ENCODE measurements around the gene ATP9A.

ATP9A gene

DNA sequence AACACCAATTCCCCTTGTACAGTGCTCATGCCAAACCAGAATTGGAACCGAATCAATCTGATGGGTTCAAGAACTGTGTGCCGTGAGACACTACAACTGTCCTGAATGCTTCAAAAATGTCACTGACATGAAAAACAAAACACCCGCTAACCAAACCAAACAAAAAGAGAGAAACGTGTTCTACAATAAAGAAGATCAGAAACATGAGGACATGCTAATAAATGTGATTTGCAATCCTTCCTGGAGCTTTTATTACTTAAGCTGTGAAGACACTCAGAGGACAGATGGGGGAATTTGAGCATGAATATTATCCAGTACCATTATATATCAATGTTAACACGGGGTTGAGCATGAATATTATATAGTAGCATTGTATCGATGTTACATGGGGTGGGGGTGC is 153.5 kb downstream of the ATP9A start:
- no peak for DNase-seq (ENCODE audit: low read depth)
- TF ChIP-seq, protein P1, sequence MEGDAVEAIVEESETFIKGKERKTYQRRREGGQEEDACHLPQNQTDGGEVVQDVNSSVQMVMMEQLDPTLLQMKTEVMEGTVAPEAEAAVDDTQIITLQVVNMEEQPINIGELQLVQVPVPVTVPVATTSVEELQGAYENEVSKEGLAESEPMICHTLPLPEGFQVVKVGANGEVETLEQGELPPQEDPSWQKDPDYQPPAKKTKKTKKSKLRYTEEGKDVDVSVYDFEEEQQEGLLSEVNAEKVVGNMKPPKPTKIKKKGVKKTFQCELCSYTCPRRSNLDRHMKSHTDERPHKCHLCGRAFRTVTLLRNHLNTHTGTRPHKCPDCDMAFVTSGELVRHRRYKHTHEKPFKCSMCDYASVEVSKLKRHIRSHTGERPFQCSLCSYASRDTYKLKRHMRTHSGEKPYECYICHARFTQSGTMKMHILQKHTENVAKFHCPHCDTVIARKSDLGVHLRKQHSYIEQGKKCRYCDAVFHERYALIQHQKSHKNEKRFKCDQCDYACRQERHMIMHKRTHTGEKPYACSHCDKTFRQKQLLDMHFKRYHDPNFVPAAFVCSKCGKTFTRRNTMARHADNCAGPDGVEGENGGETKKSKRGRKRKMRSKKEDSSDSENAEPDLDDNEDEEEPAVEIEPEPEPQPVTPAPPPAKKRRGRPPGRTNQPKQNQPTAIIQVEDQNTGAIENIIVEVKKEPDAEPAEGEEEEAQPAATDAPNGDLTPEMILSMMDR (IDR thresholded peaks at IDR 0.05; ENCODE audit: low read depth, low read length, missing control alignments), result no peak
- H3K4me3 ChIP-seq (ENCODE audit: low read depth, low read length), result no peak overlapping the region

DNA sequence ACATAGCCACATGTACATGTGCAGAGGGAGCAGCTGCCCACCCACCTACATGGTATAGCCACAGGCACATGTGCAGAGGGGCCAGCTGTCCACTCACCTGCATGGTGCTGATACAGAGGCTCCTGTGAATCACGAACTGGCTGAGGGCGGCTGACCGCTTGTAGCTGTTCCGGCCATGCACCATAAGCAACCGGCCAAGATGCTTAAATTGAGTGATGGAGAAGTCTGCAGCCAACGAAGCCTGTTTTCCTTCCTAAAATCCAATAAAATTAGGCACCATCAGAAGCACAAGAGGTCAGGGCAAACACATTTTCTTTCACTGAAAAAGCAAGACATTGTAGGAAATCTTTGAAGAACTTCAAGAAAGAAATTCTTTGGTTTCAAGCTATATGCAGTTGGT is 154.6 kb downstream of the ATP9A start:
- H3K4me3 ChIP-seq (ENCODE audit: low read depth, low read length), result no peak overlapping the region
- no peak for DNase-seq (ENCODE audit: low read depth)
- TF ChIP-seq, protein P1 (IDR thresholded peaks at IDR 0.05; ENCODE audit: low read depth, low read length, missing control alignments), result no peak

- H3K4me3 ChIP-seq (ENCODE audit: low read depth, low read length), result no peak overlapping the region
- TF ChIP-seq, protein P1 (IDR thresholded peaks at IDR 0.05; ENCODE audit: low read depth, low read length, missing control alignments), result no peak
- DNase-seq (ENCODE audit: low read depth), result no peak
Observed at GRCh38 chr20:51612896-51613295, 155.3 kb downstream of the ATP9A start.

- H3K4me3 ChIP-seq (ENCODE audit: low read depth, low read length), result no peak overlapping the region
- DNase-seq (ENCODE audit: low read depth), result no peak
- TF ChIP-seq, protein P1 (IDR thresholded peaks at IDR 0.05; ENCODE audit: low read depth, low read length, missing control alignments), result no peak
Observed at GRCh38 chr20:51611625-51611890, 156.6 kb downstream of the ATP9A start.

DNA sequence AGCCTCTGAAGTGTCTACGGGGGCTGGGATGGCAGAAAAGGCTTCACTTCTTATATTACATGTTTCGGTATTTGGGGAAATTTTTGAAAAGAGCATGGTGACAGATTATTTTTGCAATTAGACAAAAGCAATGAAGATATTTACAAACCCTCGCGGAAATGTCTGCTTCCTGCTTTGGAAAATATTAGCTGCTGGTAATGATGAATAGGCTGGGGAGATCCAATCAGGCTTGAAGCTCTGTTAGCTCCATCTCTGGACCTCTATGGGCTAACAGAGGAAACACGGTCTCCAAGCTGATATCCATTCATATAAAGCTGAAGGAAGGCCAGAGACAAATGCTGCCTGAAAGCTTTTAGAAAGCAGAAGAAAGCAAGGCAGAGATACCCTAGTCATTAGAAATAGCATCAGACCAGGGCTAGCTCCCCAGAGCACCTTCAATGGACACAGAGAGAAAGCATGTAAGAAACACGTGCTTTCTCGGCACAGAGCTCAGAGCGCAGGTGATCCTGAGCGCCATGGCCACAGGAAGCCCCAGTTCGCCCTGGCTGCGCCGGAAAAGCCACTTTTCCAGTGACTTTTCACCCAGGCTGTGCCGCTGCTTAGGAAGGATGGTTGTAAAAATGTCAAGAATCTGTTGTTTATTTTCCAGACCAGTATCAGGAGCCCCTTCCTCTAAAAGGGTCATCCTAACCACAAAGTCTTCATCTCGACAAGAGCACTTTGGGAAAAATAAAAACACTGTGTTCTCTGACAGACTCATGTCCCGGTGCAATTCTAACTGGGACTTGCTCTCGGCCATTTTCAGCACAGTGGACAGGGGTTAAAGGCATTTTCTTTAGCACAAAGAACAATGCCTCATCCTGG is 157.2 kb downstream of the ATP9A start:
- TF ChIP-seq, protein P1 (IDR thresholded peaks at IDR 0.05; ENCODE audit: low read depth, low read length, missing control alignments), result no peak
- H3K4me3 ChIP-seq (ENCODE audit: low read depth, low read length), result no peak overlapping the region
- no peak for DNase-seq (ENCODE audit: low read depth)

GRCh38 chr20:51610111-51610510 is 158.1 kb downstream of the ATP9A start:
- TF ChIP-seq, protein P1 (IDR thresholded peaks at IDR 0.05; ENCODE audit: low read depth, low read length, missing control alignments), result no peak

DNA sequence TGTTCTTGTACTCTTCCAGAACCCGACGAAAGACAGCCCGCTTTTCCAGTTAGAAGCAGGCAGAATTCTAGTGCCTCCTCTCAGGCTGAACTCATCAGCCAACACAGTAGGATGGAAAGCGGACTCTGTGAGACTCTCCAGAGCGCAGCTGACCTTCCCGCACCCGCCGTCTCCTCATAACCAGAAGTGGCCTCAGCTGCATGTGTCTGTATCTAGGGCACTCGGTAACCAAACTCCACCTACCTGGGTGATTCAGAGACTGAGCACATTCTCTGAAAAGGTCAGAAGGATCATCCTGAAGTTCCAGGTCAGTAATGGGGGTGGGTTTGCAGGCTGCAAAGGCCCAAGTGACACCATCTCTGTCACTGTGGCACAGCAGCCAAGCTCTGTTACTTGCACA is 158.9 kb downstream of the ATP9A start:
- no peak for DNase-seq (ENCODE audit: low read depth)
- TF ChIP-seq, protein P1 (IDR thresholded peaks at IDR 0.05; ENCODE audit: low read depth, low read length, missing control alignments), result no peak

More at GRCh38 chr20:51610111-51610510, 158.1 kb downstream of the ATP9A start:
- H3K4me3 ChIP-seq (ENCODE audit: low read depth, low read length), result no peak overlapping the region
- no peak for DNase-seq (ENCODE audit: low read depth)

More for the DNA sequence above, 158.9 kb downstream of the ATP9A start:
- H3K4me3 ChIP-seq (ENCODE audit: low read depth, low read length), result no peak overlapping the region
